HG03558 (cell line): ENCODE data around the gene NCOA3.

Source experiments
- ATAC-seq: cut with Tn5 transposase; IDR thresholded peaks from one replicate; pipeline ENCODE4 v1.9.1; 2021; ENCODE audit warnings: moderate number of reproducible peaks; ENCODE audit not compliant: unreplicated experiment; ENCODE audit errors: extremely low read depth

Gene NCOA3

GRCh38 chr20:47688385-47689381 lies 187.0 kb downstream of the NCOA3 start:
- no peak for ATAC-seq

GRCh38 chr20:47689731-47690130 lies 188.0 kb downstream of the NCOA3 start:
- ATAC-seq, result no peak

GRCh38 chr20:47691625-47692024 lies 189.9 kb downstream of the NCOA3 start:
- ATAC-seq, result no peak

GRCh38 chr20:47694021-47694818 lies 192.5 kb downstream of the NCOA3 start:
- ATAC-seq, result no peak

GRCh38 chr20:47696856-47697255 lies 195.2 kb downstream of the NCOA3 start:
- no peak for ATAC-seq

GRCh38 chr20:47698142-47698541 lies 196.5 kb downstream of the NCOA3 start:
- ATAC-seq, result no peak

- no peak for ATAC-seq
Measured at GRCh38 chr20:47699818-47700217, 198.1 kb downstream of the NCOA3 start.

- ATAC-seq, result no peak
Measured at GRCh38 chr20:47700327-47700726, 198.6 kb downstream of the NCOA3 start.

GRCh38 chr20:47701612-47702011 lies 199.9 kb downstream of the NCOA3 start:
- ATAC-seq, result no peak

- ATAC-seq, result no peak
Measured at GRCh38 chr20:47703748-47704147, 202.1 kb downstream of the NCOA3 start.

- ATAC-seq, result no peak
Measured at GRCh38 chr20:47704746-47705496, 203.2 kb downstream of the NCOA3 start.

GRCh38 chr20:47705497-47705856 lies 203.8 kb downstream of the NCOA3 start:
- ATAC-seq, result no peak

GRCh38 chr20:47706345-47706744 lies 204.7 kb downstream of the NCOA3 start:
- no peak for ATAC-seq
